H9 (cell line): Measurements from ENCODE around the gene MIEF2. TPM values are rescaled to one million over a fixed set of nuclear protein-coding genes. Genes with fewer than 3 reads are reported as not detected.

Experiments
- DNase-seq: peaks from one replicate; pipeline ENCODE4 v3.0.0-alpha.2; 2017
- H2AFZ ChIP-seq: one replicate; pipeline ENCODE4 v1.6.1; 2013; ENCODE audit warnings: mild to moderate bottlenecking, low read length, control low read depth, moderate library complexity
- H2AK5ac ChIP-seq: 2 replicates; pipeline ENCODE4 v1.6.1; 2013; ENCODE audit warnings: low read length, control low read depth, mixed read lengths; ENCODE audit not compliant: insufficient read length
- H2BK120ac ChIP-seq: one replicate; pipeline ENCODE4 v1.6.1; 2013; ENCODE audit warnings: low read depth, mild to moderate bottlenecking, low read length, control low read depth, inconsistent platforms; ENCODE audit not compliant: poor library complexity, severe bottlenecking
- H2BK12ac ChIP-seq: 2 replicates; pipeline ENCODE4 v1.6.1; 2013; ENCODE audit warnings: low read length, control low read depth, mixed read lengths, low read depth; ENCODE audit not compliant: insufficient read length
- H2BK15ac ChIP-seq: 2 replicates; pipeline ENCODE4 v1.6.1; 2013; ENCODE audit warnings: low read depth, low read length, control low read depth
- H2BK20ac ChIP-seq: one replicate; pipeline ENCODE4 v1.6.1; 2013; ENCODE audit warnings: low read depth, mild to moderate bottlenecking, low read length, control low read depth, inconsistent platforms; ENCODE audit not compliant: poor library complexity, severe bottlenecking
- H2BK5ac ChIP-seq: 2 replicates; pipeline ENCODE4 v1.6.1; 2013; ENCODE audit warnings: low read length, control low read depth, mixed read lengths; ENCODE audit not compliant: insufficient read length
- H3K14ac ChIP-seq: 2 replicates; pipeline ENCODE4 v1.6.1; 2013; ENCODE audit warnings: low read length, control low read depth; ENCODE audit not compliant: insufficient read depth
- H3K18ac ChIP-seq: 2 replicates; pipeline ENCODE4 v1.6.1; 2013; ENCODE audit warnings: low read depth, mild to moderate bottlenecking, mixed read lengths, low read length, control low read depth; ENCODE audit not compliant: insufficient read length
- H3K23ac ChIP-seq: 2 replicates; pipeline ENCODE4 v1.6.1; 2013; ENCODE audit warnings: low read length, control low read depth, mixed read lengths, low read depth; ENCODE audit not compliant: insufficient read length
- H3K23me2 ChIP-seq: 2 replicates; pipeline ENCODE4 v1.6.1; 2013; ENCODE audit warnings: low read depth, mild to moderate bottlenecking, mixed read lengths, low read length, control low read depth; ENCODE audit not compliant: insufficient read length, poor library complexity, severe bottlenecking
- H3K27ac ChIP-seq: 2 replicates; pipeline ENCODE4 v1.5.1; 2013; ENCODE audit warnings: low read length, control low read depth, mixed read lengths, low read depth; ENCODE audit not compliant: insufficient read length
- H3K27me3 ChIP-seq: 2 replicates; pipeline ENCODE4 v1.6.1; 2013; ENCODE audit warnings: low read length, control low read depth, inconsistent platforms; ENCODE audit not compliant: insufficient read depth
- H3K4ac ChIP-seq: 2 replicates; pipeline ENCODE4 v1.6.1; 2013; ENCODE audit warnings: low read depth, mild to moderate bottlenecking, control low read depth, inconsistent platforms, low read length, moderate library complexity
- H3K4me1 ChIP-seq: 2 replicates; pipeline ENCODE4 v1.6.1; 2013; ENCODE audit warnings: low read length, control low read depth, inconsistent platforms; ENCODE audit not compliant: insufficient read depth
- H3K4me2 ChIP-seq: 2 replicates; pipeline ENCODE4 v1.6.1; 2013; ENCODE audit warnings: low read length, control low read depth, mixed read lengths; ENCODE audit not compliant: insufficient read length, insufficient read depth
- H3K56ac ChIP-seq: 2 replicates; pipeline ENCODE4 v1.6.1; 2013; ENCODE audit warnings: low read depth, mild to moderate bottlenecking, mixed read lengths, low read length, control low read depth; ENCODE audit not compliant: insufficient read length
- H3K79me1 ChIP-seq: 2 replicates; pipeline ENCODE4 v1.6.1; 2013; ENCODE audit warnings: low read depth, mild to moderate bottlenecking, moderate library complexity, low read length, control low read depth, inconsistent platforms; ENCODE audit not compliant: insufficient read depth, poor library complexity, severe bottlenecking
- H3K79me2 ChIP-seq: 2 replicates; pipeline ENCODE4 v1.6.1; 2013; ENCODE audit warnings: low read length, control low read depth, inconsistent platforms; ENCODE audit not compliant: insufficient read depth
- H3K9ac ChIP-seq: 2 replicates; pipeline ENCODE4 v1.6.1; 2013; ENCODE audit warnings: low read length, control low read depth, mixed read lengths; ENCODE audit not compliant: insufficient read length; ENCODE audit errors: extremely low read depth
- H3K9me3 ChIP-seq: one replicate; pipeline ENCODE4 v1.6.1; 2013; ENCODE audit warnings: low read depth, low read length, inconsistent platforms; ENCODE audit not compliant: control insufficient read depth
- H3T11ph ChIP-seq: one replicate; pipeline ENCODE4 v1.6.1; 2013; ENCODE audit warnings: mild to moderate bottlenecking, low read length, control low read depth, inconsistent platforms
- H4K20me1 ChIP-seq: one replicate; pipeline ENCODE4 v1.6.1; 2013; ENCODE audit not compliant: control insufficient read depth, insufficient read length, insufficient read depth
- H4K5ac ChIP-seq: 2 replicates; pipeline ENCODE4 v1.6.1; 2013; ENCODE audit warnings: low read depth, mild to moderate bottlenecking, mixed read lengths, low read length, control low read depth; ENCODE audit not compliant: insufficient read length
- H4K8ac ChIP-seq: replicated peaks from 2 replicates; pipeline ENCODE4 v1.6.1; 2013; ENCODE audit warnings: low read length, control low read depth, mixed read lengths, low read depth; ENCODE audit not compliant: insufficient read length
- H4K91ac ChIP-seq: 2 replicates; pipeline ENCODE4 v1.6.1; 2013; ENCODE audit warnings: low read depth, mild to moderate bottlenecking, moderate library complexity, mixed read lengths, low read length, control low read depth; ENCODE audit not compliant: insufficient read length
- H3K27ac Mint-ChIP-seq, 3 experiments: 2 replicates in 2 of 3; 3 replicates in 1 of 3; pipeline ENCODE4 v1.8.0; 2020 to 2021; ENCODE audit warnings: mixed read lengths in 3 of 3, mild to moderate bottlenecking in 1 of 3, moderate library complexity in 1 of 3
- H3K27me3 Mint-ChIP-seq: 2 replicates; pipeline ENCODE4 v1.8.0; 2021; ENCODE audit warnings: low read depth, mild to moderate bottlenecking, moderate library complexity, mixed read lengths
- H3K36me3 Mint-ChIP-seq, 3 experiments: 2 replicates in 2 of 3; 3 replicates in 1 of 3; pipeline ENCODE4 v1.8.0; 2020 to 2021; ENCODE audit warnings: low read depth in 3 of 3, mixed read lengths in 3 of 3; ENCODE audit not compliant: insufficient read depth in 1 of 3
- H3K4me1 Mint-ChIP-seq, 2 experiments: 2 replicates each; pipeline ENCODE4 v1.8.0; 2020; ENCODE audit warnings: mixed read lengths in 2 of 2
- H3K4me3 Mint-ChIP-seq, 2 experiments: 2 replicates in 1 of 2; 3 replicates in 1 of 2; pipeline ENCODE4 v1.8.0; 2020 to 2021; ENCODE audit warnings: mild to moderate bottlenecking in 2 of 2, mixed read lengths in 2 of 2, moderate library complexity in 1 of 2
- H3K9me3 Mint-ChIP-seq, 2 experiments: 2 replicates in 1 of 2; 3 replicates in 1 of 2; pipeline ENCODE4 v1.8.0; 2020; ENCODE audit warnings: mild to moderate bottlenecking in 2 of 2, mixed read lengths in 2 of 2, moderate library complexity in 1 of 2
- WGBS: extraction: QIAGEN DNeasy Blood & Tissue Kit; methylation state at CpG from one replicate; pipeline ENCODE4 v1.1.7; 2013; ENCODE audit warnings: missing lambda C conversion rate, low lambda C conversion rate, mixed read lengths; ENCODE audit not compliant: insufficient read length; ENCODE audit errors: extremely low coverage; 5-methylcytosine and 5-hydroxymethylcytosine counted together
- total RNA-seq: library from RNA; stranded (reverse); gene quantifications from 2 replicates; pipeline ENCODE4 v1.2.1, GENCODE V29; 2021
- TF ChIP-seq, protein P1 (sequence below): fragments of 200-600 bp; sonication (generic); conservative IDR thresholded peaks from 3 replicates; pipeline ENCODE4 v1.8.0; 2021; ENCODE audit warnings: antibody characterized with exemption, mild to moderate bottlenecking

The MIEF2 gene
- total RNA-seq, 1 experiment from 2014 or later, result 10.3 TPM

- no peak overlapping the region for H3K9ac ChIP-seq
- H4K20me1 ChIP-seq, result no peaks in the 10 kb centered on the region
- no peak overlapping the region for H3K4me3 Mint-ChIP-seq
- H3K23ac ChIP-seq, result no peak overlapping the region
- H3K79me2 ChIP-seq, result no peaks in the 10 kb centered on the region
- no peak overlapping the region for H4K5ac ChIP-seq
- no peak overlapping the region for H2BK5ac ChIP-seq
- H2BK120ac ChIP-seq, result no peak overlapping the region
- H3K4me1 Mint-ChIP-seq, result peaks cover 7 to 19% of the 10 kb centered on the region in 2 experiments
- no peak overlapping the region for H3K27ac ChIP-seq
- no peak overlapping the region for H2AK5ac ChIP-seq
- no peaks in the 10 kb centered on the region; a peak in 2 of 7 replicates for H3K36me3 Mint-ChIP-seq
- H3K9me3 Mint-ChIP-seq, result no peaks in the 10 kb centered on the region; a peak in 1 of 5 replicates
- H3K14ac ChIP-seq, result no peak overlapping the region
- no peak overlapping the region for H2BK12ac ChIP-seq
- H2AFZ ChIP-seq, result no peak overlapping the region
- no peak overlapping the region for H4K8ac ChIP-seq
- H3K4me2 ChIP-seq, result no peak overlapping the region
- no peak for DNase-seq
- no peak overlapping the region for H2BK15ac ChIP-seq
- no peaks in the 10 kb centered on the region for H3K79me1 ChIP-seq
- no peak overlapping the region for H3K4ac ChIP-seq
- no peaks in the 10 kb centered on the region for H3K27me3 Mint-ChIP-seq
- no peaks in the 10 kb centered on the region; the same call in 1 of the 2 replicates for H3K4me1 ChIP-seq
- H4K91ac ChIP-seq, result no peak overlapping the region
- no peaks in the 10 kb centered on the region for H3K27me3 ChIP-seq
- H3T11ph ChIP-seq, result no peak overlapping the region
- H3K23me2 ChIP-seq, result no peaks in the 10 kb centered on the region
- peak overlapping the region in 2 of 3 experiments; percentile 54 to 67; a peak in 4 of 7 replicates for H3K27ac Mint-ChIP-seq
- TF ChIP-seq, protein P1, sequence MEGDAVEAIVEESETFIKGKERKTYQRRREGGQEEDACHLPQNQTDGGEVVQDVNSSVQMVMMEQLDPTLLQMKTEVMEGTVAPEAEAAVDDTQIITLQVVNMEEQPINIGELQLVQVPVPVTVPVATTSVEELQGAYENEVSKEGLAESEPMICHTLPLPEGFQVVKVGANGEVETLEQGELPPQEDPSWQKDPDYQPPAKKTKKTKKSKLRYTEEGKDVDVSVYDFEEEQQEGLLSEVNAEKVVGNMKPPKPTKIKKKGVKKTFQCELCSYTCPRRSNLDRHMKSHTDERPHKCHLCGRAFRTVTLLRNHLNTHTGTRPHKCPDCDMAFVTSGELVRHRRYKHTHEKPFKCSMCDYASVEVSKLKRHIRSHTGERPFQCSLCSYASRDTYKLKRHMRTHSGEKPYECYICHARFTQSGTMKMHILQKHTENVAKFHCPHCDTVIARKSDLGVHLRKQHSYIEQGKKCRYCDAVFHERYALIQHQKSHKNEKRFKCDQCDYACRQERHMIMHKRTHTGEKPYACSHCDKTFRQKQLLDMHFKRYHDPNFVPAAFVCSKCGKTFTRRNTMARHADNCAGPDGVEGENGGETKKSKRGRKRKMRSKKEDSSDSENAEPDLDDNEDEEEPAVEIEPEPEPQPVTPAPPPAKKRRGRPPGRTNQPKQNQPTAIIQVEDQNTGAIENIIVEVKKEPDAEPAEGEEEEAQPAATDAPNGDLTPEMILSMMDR, result no peak
- no peak overlapping the region for H3K56ac ChIP-seq
- H2BK20ac ChIP-seq, result no peak overlapping the region
- H3K9me3 ChIP-seq, result no peaks in the 10 kb centered on the region
- H3K18ac ChIP-seq, result no peak overlapping the region
- no CpG with 5 or more reads among the region's 4 CpGs for WGBS
Measured at GRCh38 chr17:18218756-18219415, 41.6 kb upstream of the MIEF2 start.
